Retinal pigment epithelial cell (primary cell): ENCODE results near the gene AMER1.

ENCODE experiments used
- DNase-seq: peaks from one replicate; pipeline ENCODE4 v3.0.0-alpha.2; 2010; ENCODE audit warnings: low read depth
- H3K4me3 ChIP-seq: 2 replicates; pipeline ENCODE4 v1.5.1; 2011; ENCODE audit warnings: mild to moderate bottlenecking, low read length, control low read depth, moderate library complexity
- CTCF ChIP-seq: conservative IDR thresholded peaks from 2 replicates; pipeline ENCODE4 v1.5.1; 2011; ENCODE audit warnings: low read depth, low read length, control low read depth, inconsistent platforms

AMER1 gene

GRCh38 chrX:64192040-64192439 is 13.5 kb downstream of the AMER1 start:
- H3K4me3 ChIP-seq: no peak overlapping the region
- no peak for TF ChIP-seq CTCF
- no peak for DNase-seq

- no peak overlapping the region for H3K4me3 ChIP-seq
- no peak for DNase-seq
- no peak for TF ChIP-seq CTCF
Measured at GRCh38 chrX:64191281-64192010, 14.1 kb downstream of the AMER1 start.

- H3K4me3 ChIP-seq: no peak overlapping the region
- no peak for TF ChIP-seq CTCF
- no peak for DNase-seq
Measured at GRCh38 chrX:64190136-64190740, 15.3 kb downstream of the AMER1 start.

GRCh38 chrX:64188901-64189300 is 16.6 kb downstream of the AMER1 start:
- no peak overlapping the region for H3K4me3 ChIP-seq
- DNase-seq: no peak
- no peak for TF ChIP-seq CTCF

GRCh38 chrX:64187762-64188150 is 17.8 kb downstream of the AMER1 start:
- no peak for TF ChIP-seq CTCF
- H3K4me3 ChIP-seq: no peak overlapping the region
- no peak for DNase-seq

GRCh38 chrX:64186974-64187761 is 18.3 kb downstream of the AMER1 start:
- DNase-seq: no peak
- no peak for TF ChIP-seq CTCF
- H3K4me3 ChIP-seq: no peak overlapping the region
